ENCODE measurements around the gene CCDC167. TPM values are rescaled to one million over a fixed set of nuclear protein-coding genes. Genes with fewer than 3 reads are reported as not detected.

The CCDC167 gene
- total RNA-seq, 4 donors from 2014 or later, result 16.4 to 77.8 (median 41.6) TPM

GRCh38 chr6:37531026-37531425 is 31.3 kb upstream of the CCDC167 start:
- H3K9me3 ChIP-seq, result no peaks in the 10 kb centered on the region
- 84 to 85% methylated on average over 4 of the region's 4 CpGs for WGBS, 2 donors
- peaks cover 0 to 98% (median 3%) of the 10 kb centered on the region in 4 donors for H3K27me3 ChIP-seq
- TF ChIP-seq POLR2A (IDR thresholded peaks at IDR 0.05) (no peak), CTCF (IDR thresholded peaks at IDR 0.05) (no peak)
- DNase-seq, result no peak
- peaks cover 10 to 21% (median 15%) of the 10 kb centered on the region in 3 donors for H3K4me1 ChIP-seq
- intact Hi-C loops (cut with DNase I), result no loop called here
- H3K4me3 ChIP-seq, result no peak overlapping the region
- H3K27ac ChIP-seq, result no peak overlapping the region
- no peaks in the 10 kb centered on the region for H3K36me3 ChIP-seq

DNA sequence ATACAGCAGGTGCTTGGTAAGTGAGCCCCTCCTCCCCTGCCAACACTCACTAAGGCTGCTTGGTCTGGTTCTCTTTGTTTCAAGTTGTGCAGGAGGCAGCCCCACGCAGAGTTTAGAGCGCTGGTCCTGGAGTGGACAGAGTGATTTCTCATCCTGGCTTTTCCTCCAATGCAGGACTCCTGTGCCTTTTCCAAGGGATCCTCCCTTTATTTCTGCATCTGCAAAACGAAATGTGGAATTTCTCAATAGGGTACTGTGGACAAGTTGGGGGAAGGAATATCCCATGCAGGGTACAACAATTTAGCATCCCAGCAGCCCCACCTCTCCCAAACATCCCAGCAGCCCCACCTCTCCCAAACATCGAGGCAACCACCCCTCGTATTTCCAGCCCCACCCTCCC is 30.6 kb upstream of the CCDC167 start:
- DNase-seq, result no peak
- Histone ChIP-seq H3K4me3 (no peak overlapping the region), H3K27me3 (peaks cover 0 to 96% (median 3%) of the 10 kb centered on the region in 4 donors), H3K4me1 (peaks cover 4 to 14% (median 8%) of the 10 kb centered on the region in 3 donors), H3K27ac (no peak overlapping the region), H3K36me3 (no peaks in the 10 kb centered on the region), H3K9me3 (no peaks in the 10 kb centered on the region)
- 41 to 47% methylated on average over 4 to 5 of the region's 5 CpGs for WGBS, 2 donors
- intact Hi-C loops (cut with DNase I), result no loop called here
- TF ChIP-seq CTCF (IDR thresholded peaks at IDR 0.05) (no peak), POLR2A (IDR thresholded peaks at IDR 0.05) (no peak)

GRCh38 chr6:37528541-37528940 is 28.8 kb upstream of the CCDC167 start:
- Histone ChIP-seq H3K9me3 (no peaks in the 10 kb centered on the region), H3K36me3 (no peaks in the 10 kb centered on the region), H3K27me3 (peaks cover 0 to 78% (median 0%) of the 10 kb centered on the region in 4 donors), H3K4me3 (no peak overlapping the region), H3K27ac (no peak overlapping the region), H3K4me1 (peaks cover 4 to 11% (median 7%) of the 10 kb centered on the region in 3 donors)
- intact Hi-C loops (cut with DNase I), result no loop called here
- DNase-seq, result no peak
- no peak for TF ChIP-seq POLR2A (IDR thresholded peaks at IDR 0.05)
- no peak for TF ChIP-seq CTCF (IDR thresholded peaks at IDR 0.05)
- WGBS, 2 donors, result 18 to 47% methylated on average over 7 to 8 of the region's 8 CpGs

DNA sequence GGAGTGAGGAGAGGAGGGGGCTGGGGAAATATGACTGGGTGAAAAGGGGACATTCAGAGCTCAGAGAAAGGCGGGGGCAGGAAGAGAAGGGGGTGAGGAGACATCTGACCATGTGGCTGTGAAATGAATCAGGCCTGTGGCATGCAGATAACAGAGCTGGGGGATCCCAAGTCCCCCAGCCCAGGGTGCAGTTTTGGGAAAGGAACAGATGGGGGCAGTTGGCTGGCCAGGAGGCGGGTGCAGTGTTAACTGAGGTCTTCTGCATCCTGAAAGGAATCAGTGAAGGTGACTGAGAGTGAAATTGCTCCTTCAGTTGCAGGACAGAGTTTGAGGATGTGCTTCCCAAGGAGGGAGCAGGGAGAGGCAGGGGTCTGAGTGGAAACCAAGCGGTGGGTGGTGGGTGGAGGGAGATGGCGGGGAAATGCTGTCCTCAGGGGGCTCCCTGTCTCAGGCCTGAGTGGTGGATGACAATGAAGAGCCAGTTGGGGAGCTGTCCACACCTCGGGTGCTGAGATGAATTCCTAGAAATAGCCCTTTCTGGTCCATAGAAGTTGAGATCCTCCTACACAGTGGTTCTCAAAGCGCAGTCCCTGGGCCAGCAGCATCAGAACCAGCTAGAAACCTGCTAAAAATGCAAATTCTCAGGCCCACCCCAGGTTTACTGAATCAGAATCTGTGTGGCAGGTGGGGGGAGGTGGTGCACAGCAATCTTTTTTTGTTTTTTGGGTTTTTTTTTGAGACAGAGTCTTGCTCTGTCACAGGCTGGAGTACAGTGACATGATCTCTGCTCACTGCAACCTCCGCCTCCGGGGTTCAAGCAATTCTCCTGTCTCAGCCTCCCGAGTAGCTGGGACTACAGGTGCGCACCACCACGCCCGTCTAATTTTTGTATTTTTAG is 26.0 kb upstream of the CCDC167 start:
- Histone ChIP-seq H3K4me1 (peaks cover 4 to 11% (median 7%) of the 10 kb centered on the region in 3 donors), H3K9me3 (no peaks in the 10 kb centered on the region), H3K27me3 (peaks cover 0 to 70% (median 0%) of the 10 kb centered on the region in 4 donors), H3K36me3 (no peaks in the 10 kb centered on the region), H3K27ac (no peak overlapping the region), H3K4me3 (no peak overlapping the region)
- intact Hi-C loops (cut with DNase I), result no loop called here
- WGBS, 2 donors, result 55 to 70% methylated on average over 10 to 11 of the region's 12 CpGs
- TF ChIP-seq POLR2A (IDR thresholded peaks at IDR 0.05) (no peak), CTCF (IDR thresholded peaks at IDR 0.05) (no peak)
- no peak for DNase-seq

- WGBS, 2 donors, result 85 to 91% methylated on average over 4 of the region's 4 CpGs
- Histone ChIP-seq H3K27ac (no peak overlapping the region), H3K27me3 (peaks cover 0 to 63% (median 0%) of the 10 kb centered on the region in 4 donors), H3K36me3 (no peaks in the 10 kb centered on the region), H3K4me1 (peaks cover 4 to 11% (median 7%) of the 10 kb centered on the region in 3 donors), H3K4me3 (no peak overlapping the region), H3K9me3 (no peaks in the 10 kb centered on the region)
- no peak for DNase-seq
- TF ChIP-seq CTCF (IDR thresholded peaks at IDR 0.05) (no peak), POLR2A (IDR thresholded peaks at IDR 0.05) (no peak)
- intact Hi-C loops (cut with DNase I), result no loop called here
Measured at GRCh38 chr6:37524970-37525318, 25.3 kb upstream of the CCDC167 start.

Data from esophagus squamous epithelium (tissue), 5 donors.